Astrocyte (in vitro differentiated cells and primary cell): ENCODE data around the gene APOBEC3B. TPM values are rescaled to one million over a fixed set of nuclear protein-coding genes. Genes with fewer than 3 reads are reported as not detected.

ENCODE experiments used
- DNase-seq: peaks from one replicate; pipeline ENCODE4 v3.0.0-alpha.2; 2010; ENCODE audit warnings: low read depth
- FAIRE-seq: peaks from 2 replicates; lab custom pipeline; 2011; peaks lifted over from hg19 to GRCh38; lab: Jason Lieb, UNC
- H2AFZ ChIP-seq: 2 replicates; pipeline ENCODE4 v1.6.0; 2012; ENCODE audit warnings: low read depth, low read length, inconsistent platforms
- H3K27ac ChIP-seq: 2 replicates; pipeline ENCODE4 v1.5.1; 2011; ENCODE audit warnings: low read depth, low read length, inconsistent platforms
- H3K27me3 ChIP-seq: 2 replicates; pipeline ENCODE4 v1.6.0; 2011; ENCODE audit warnings: low read length, inconsistent platforms; ENCODE audit not compliant: insufficient read depth
- H3K36me3 ChIP-seq: 2 replicates; pipeline ENCODE4 v1.5.1; 2011; ENCODE audit warnings: low read length, inconsistent platforms; ENCODE audit not compliant: insufficient read depth
- H3K4me1 ChIP-seq: 2 replicates; pipeline ENCODE4 v1.5.1; 2011; ENCODE audit warnings: low read length, inconsistent platforms; ENCODE audit not compliant: insufficient read depth
- H3K4me2 ChIP-seq: 2 replicates; pipeline ENCODE4 v1.6.0; 2012; ENCODE audit warnings: low read length, inconsistent platforms
- H3K4me3 ChIP-seq: 2 replicates; pipeline ENCODE4 v1.5.1; 2011; ENCODE audit warnings: low read depth, mild to moderate bottlenecking, low read length, inconsistent platforms; ENCODE audit not compliant: insufficient read depth
- H3K79me2 ChIP-seq: 2 replicates; pipeline ENCODE4 v1.6.0; 2012; ENCODE audit warnings: mild to moderate bottlenecking, low read length, inconsistent platforms; ENCODE audit not compliant: insufficient read depth
- H3K9ac ChIP-seq: 2 replicates; pipeline ENCODE4 v1.6.0; 2012; ENCODE audit warnings: mild to moderate bottlenecking, low read length, inconsistent platforms
- H3K9me3 ChIP-seq: 2 replicates; pipeline ENCODE4 v1.5.1; 2012; ENCODE audit warnings: low read depth, mild to moderate bottlenecking, low read length, inconsistent platforms; ENCODE audit not compliant: insufficient read depth
- H4K20me1 ChIP-seq: 2 replicates; pipeline ENCODE4 v1.6.0; 2012; ENCODE audit warnings: low read length, inconsistent platforms; ENCODE audit not compliant: insufficient read depth
- H3K27ac Mint-ChIP-seq: one replicate; pipeline ENCODE4 v1.8.0; 2021; ENCODE audit warnings: mild to moderate bottlenecking, mixed read lengths; ENCODE audit not compliant: unreplicated experiment
- H3K27me3 Mint-ChIP-seq: one replicate; pipeline ENCODE4 v1.8.0; 2021; ENCODE audit warnings: low read depth, mixed read lengths; ENCODE audit not compliant: unreplicated experiment
- H3K36me3 Mint-ChIP-seq: one replicate; pipeline ENCODE4 v1.8.0; 2021; ENCODE audit warnings: low read depth, mixed read lengths; ENCODE audit not compliant: unreplicated experiment
- H3K4me1 Mint-ChIP-seq: one replicate; pipeline ENCODE4 v1.8.0; 2021; ENCODE audit warnings: low read depth, mixed read lengths; ENCODE audit not compliant: unreplicated experiment
- H3K4me3 Mint-ChIP-seq: one replicate; pipeline ENCODE4 v1.8.0; 2021; ENCODE audit warnings: mild to moderate bottlenecking, moderate library complexity, mixed read lengths; ENCODE audit not compliant: unreplicated experiment
- H3K9me3 Mint-ChIP-seq: one replicate; pipeline ENCODE4 v1.8.0; 2021; ENCODE audit warnings: mild to moderate bottlenecking, mixed read lengths; ENCODE audit not compliant: unreplicated experiment
- CTCF ChIP-seq: IDR thresholded peaks from 2 replicates; pipeline ENCODE4 v1.5.1; 2011; ENCODE audit warnings: low read depth, mild to moderate bottlenecking, inconsistent platforms, low read length, moderate library complexity; ENCODE audit not compliant: insufficient read depth
- EZH2 ChIP-seq: IDR thresholded peaks from 2 replicates; pipeline ENCODE4 v1.6.1; 2012; ENCODE audit warnings: mild to moderate bottlenecking, low read length, inconsistent platforms; ENCODE audit not compliant: insufficient read depth
- total RNA-seq: library from RNA; stranded (reverse); gene quantifications from 2 replicates; pipeline ENCODE4 v1.2.1, GENCODE V29; 2021

APOBEC3B gene
- total RNA-seq, 1 donor from 2014 or later, result 3.0 TPM

- Histone ChIP-seq H3K4me3 (no peak overlapping the region), H3K36me3 (no peaks in the 10 kb centered on the region), H2AFZ (no peak overlapping the region), H3K9ac (no peak overlapping the region), H3K79me2 (no peaks in the 10 kb centered on the region), H3K4me1 (no peaks in the 10 kb centered on the region), H3K27ac (no peak overlapping the region), H3K9me3 (no peaks in the 10 kb centered on the region), H3K27me3 (peaks cover 7% of the 10 kb centered on the region), H4K20me1 (no peaks in the 10 kb centered on the region), H3K4me2 (no peak overlapping the region)
- Mint-ChIP-seq H3K27ac (no peak overlapping the region), H3K4me1 (peaks cover 4% of the 10 kb centered on the region), H3K4me3 (no peak overlapping the region), H3K36me3 (no peaks in the 10 kb centered on the region), H3K9me3 (peaks cover 1% of the 10 kb centered on the region), H3K27me3 (peaks cover 23% of the 10 kb centered on the region)
- DNase-seq (no peak), FAIRE-seq (no peak)
- TF ChIP-seq CTCF (no peak), EZH2 (no peak)
Observed at GRCh38 chr22:38996105-38996504, 14.0 kb downstream of the APOBEC3B start.

- Histone ChIP-seq H2AFZ (no peak overlapping the region), H3K4me1 (no peaks in the 10 kb centered on the region), H3K27ac (no peak overlapping the region), H3K9me3 (no peaks in the 10 kb centered on the region), H3K36me3 (no peaks in the 10 kb centered on the region), H3K79me2 (no peaks in the 10 kb centered on the region), H3K27me3 (peaks cover 7% of the 10 kb centered on the region), H3K9ac (no peak overlapping the region), H4K20me1 (no peaks in the 10 kb centered on the region), H3K4me2 (no peak overlapping the region), H3K4me3 (no peak overlapping the region)
- no peak for FAIRE-seq
- H3K4me1 Mint-ChIP-seq, result peaks cover 4% of the 10 kb centered on the region
- H3K4me3 Mint-ChIP-seq, result no peak overlapping the region
- no peaks in the 10 kb centered on the region for H3K36me3 Mint-ChIP-seq
- H3K27me3 Mint-ChIP-seq, result peaks cover 21% of the 10 kb centered on the region
- no peak overlapping the region for H3K27ac Mint-ChIP-seq
- no peak for DNase-seq
- TF ChIP-seq EZH2 (no peak), CTCF (no peak)
- H3K9me3 Mint-ChIP-seq, result peaks cover 1% of the 10 kb centered on the region
Observed at GRCh38 chr22:38997518-38997917, 15.4 kb downstream of the APOBEC3B start.

GRCh38 chr22:39003165-39003638 lies 21.1 kb downstream of the APOBEC3B start:
- Mint-ChIP-seq H3K27me3 (peaks cover 11% of the 10 kb centered on the region), H3K4me1 (no peaks in the 10 kb centered on the region), H3K9me3 (peaks cover 1% of the 10 kb centered on the region), H3K36me3 (no peaks in the 10 kb centered on the region), H3K27ac (no peak overlapping the region), H3K4me3 (no peak overlapping the region)
- DNase-seq (peak; percentile 72), FAIRE-seq (no peak)
- Histone ChIP-seq H2AFZ (peak overlapping the region; percentile 74), H3K4me3 (no peak overlapping the region), H3K4me1 (peaks cover 4% of the 10 kb centered on the region), H3K9ac (no peak overlapping the region), H3K79me2 (no peaks in the 10 kb centered on the region), H3K4me2 (peak overlapping the region; percentile 9), H3K27me3 (peaks cover 7% of the 10 kb centered on the region), H3K9me3 (no peaks in the 10 kb centered on the region), H3K36me3 (no peaks in the 10 kb centered on the region), H3K27ac (no peak overlapping the region), H4K20me1 (no peaks in the 10 kb centered on the region)
- TF ChIP-seq CTCF (peak; percentile 69), EZH2 (no peak)
